GM19468 (cell line): ENCODE data around the gene S100A10.

Source experiments
- ATAC-seq: cut with Tn5 transposase; IDR thresholded peaks from one replicate; pipeline ENCODE4 v1.9.1; 2021; ENCODE audit warnings: mild to moderate bottlenecking, moderate library complexity, moderate number of reproducible peaks; ENCODE audit not compliant: unreplicated experiment; ENCODE audit errors: extremely low read depth

Gene S100A10

GRCh38 chr1:151968791-151969399 lies 24.8 kb downstream of the S100A10 start:
- no peak for ATAC-seq

- no peak for ATAC-seq
Observed at GRCh38 chr1:151968058-151968457, 25.6 kb downstream of the S100A10 start.

- ATAC-seq = no peak
Observed at GRCh38 chr1:151967091-151967490, 26.6 kb downstream of the S100A10 start.

GRCh38 chr1:151966061-151966460 lies 27.6 kb downstream of the S100A10 start:
- no peak for ATAC-seq

- ATAC-seq = no peak
Observed at GRCh38 chr1:151964510-151964909, 29.1 kb downstream of the S100A10 start.

GRCh38 chr1:151963288-151963687 lies 30.4 kb downstream of the S100A10 start:
- ATAC-seq = no peak

GRCh38 chr1:151961833-151962232 lies 31.8 kb downstream of the S100A10 start:
- ATAC-seq = no peak

GRCh38 chr1:151960780-151961513 lies 32.7 kb downstream of the S100A10 start:
- no peak for ATAC-seq

GRCh38 chr1:151958959-151959358 lies 34.7 kb downstream of the S100A10 start:
- no peak for ATAC-seq

- no peak for ATAC-seq
Observed at GRCh38 chr1:151956957-151957497, 36.6 kb downstream of the S100A10 start.

GRCh38 chr1:151953409-151954094 lies 40.1 kb downstream of the S100A10 start:
- ATAC-seq = no peak

GRCh38 chr1:151952811-151953210 lies 40.8 kb downstream of the S100A10 start:
- ATAC-seq = no peak

- no peak for ATAC-seq
Observed at GRCh38 chr1:151949371-151950193, 44.1 kb downstream of the S100A10 start.

- no peak for ATAC-seq
Observed at GRCh38 chr1:151948506-151948905, 45.2 kb downstream of the S100A10 start.

- no peak for ATAC-seq
Observed at GRCh38 chr1:151947140-151947539, 46.5 kb downstream of the S100A10 start.

GRCh38 chr1:151945725-151946722 lies 47.6 kb downstream of the S100A10 start:
- ATAC-seq = no peak

GRCh38 chr1:151944857-151945575 lies 48.6 kb downstream of the S100A10 start:
- no peak for ATAC-seq

- no peak for ATAC-seq
Observed at GRCh38 chr1:151944126-151944856, 49.4 kb downstream of the S100A10 start.
